WTC11 (cell line): Measurements from ENCODE around the gene IL1RAPL2. TPM values are rescaled to one million over a fixed set of nuclear protein-coding genes. Genes with fewer than 3 reads are reported as not detected.

Experiments
- ATAC-seq: fragments of 200-7000 bp; cut with Tn5 transposase; 2 replicates; pipeline ENCODE4 v1.10.0; 2021; ENCODE audit warnings: mild to moderate bottlenecking, moderate library complexity
- CTCF ChIA-PET: fragments of 300-600 bp; sonication (Branson Sonifier 250); formaldehyde crosslinking; loops from one replicate; lab custom pipeline; 2021; ENCODE audit warnings: antibody characterized with exemption; lab: Charles Lee
- POLR2A ChIA-PET: fragments of 350-600 bp; sonication (Branson Sonifier 250); formaldehyde crosslinking; loops from one replicate; lab custom pipeline; 2021; ENCODE audit warnings: antibody characterized with exemption; lab: Charles Lee
- DNase-seq: peaks from one replicate; pipeline ENCODE4 v3.0.0; 2021; ENCODE audit warnings: low spot score
- H3K27ac Mint-ChIP-seq: 2 replicates; pipeline ENCODE4 v1.8.0; 2021; ENCODE audit warnings: mixed read lengths
- H3K27me3 Mint-ChIP-seq: 2 replicates; pipeline ENCODE4 v1.8.0; 2021; ENCODE audit warnings: low read depth, mild to moderate bottlenecking, moderate library complexity, mixed read lengths
- H3K36me3 Mint-ChIP-seq: 2 replicates; pipeline ENCODE4 v1.8.0; 2021; ENCODE audit warnings: mixed read lengths
- H3K4me1 Mint-ChIP-seq: 2 replicates; pipeline ENCODE4 v1.8.0; 2022; ENCODE audit warnings: mixed read lengths
- H3K4me3 Mint-ChIP-seq: 2 replicates; pipeline ENCODE4 v1.8.0; 2021; ENCODE audit warnings: mild to moderate bottlenecking, moderate library complexity, mixed read lengths
- H3K9me3 Mint-ChIP-seq: 2 replicates; pipeline ENCODE4 v1.8.0; 2021; ENCODE audit warnings: mixed read lengths
- CREM ChIP-seq: sonication (generic); formaldehyde crosslinking; IDR thresholded peaks from 2 replicates; pipeline ENCODE4 v1.8.1; 2022; ENCODE audit warnings: mild to moderate bottlenecking, missing genetic modification reagents, moderate library complexity
- ELF4 ChIP-seq: sonication (generic); formaldehyde crosslinking; IDR thresholded peaks from 2 replicates; pipeline ENCODE4 v1.8.1; 2022; ENCODE audit warnings: low read depth, mild to moderate bottlenecking, moderate library complexity, missing genetic modification reagents
- EMX1 ChIP-seq: fragments of 250-450 bp; sonication (Bioruptor Pico); IDR thresholded peaks from 2 replicates; pipeline ENCODE4 v1.8.0; 2021; ENCODE audit warnings: mild to moderate bottlenecking
- FOXP1 ChIP-seq: sonication (generic); formaldehyde crosslinking; IDR thresholded peaks from 2 replicates; pipeline ENCODE4 v1.8.0; 2022; ENCODE audit warnings: missing genetic modification reagents, mild to moderate bottlenecking, moderate library complexity, borderline replicate concordance
- GABPB1 ChIP-seq: sonication (generic); formaldehyde crosslinking; IDR thresholded peaks from 2 replicates; pipeline ENCODE4 v1.8.1; 2023; ENCODE audit warnings: mild to moderate bottlenecking, missing genetic modification reagents
- JUN ChIP-seq: sonication (generic); formaldehyde crosslinking; IDR thresholded peaks from 2 replicates; pipeline ENCODE4 v1.8.0; 2023; ENCODE audit warnings: mild to moderate bottlenecking, missing genetic modification reagents
- NFATC4 ChIP-seq: fragments of 250-450 bp; sonication (Bioruptor Pico); IDR thresholded peaks from 2 replicates; pipeline ENCODE4 v1.9.0; 2021; ENCODE audit warnings: mild to moderate bottlenecking
- NFYB ChIP-seq: sonication (generic); formaldehyde crosslinking; conservative IDR thresholded peaks from 2 replicates; pipeline ENCODE4 v1.8.0; 2022; ENCODE audit warnings: low read depth, missing genetic modification reagents
- NR1H2 ChIP-seq: sonication (generic); formaldehyde crosslinking; IDR thresholded peaks from 2 replicates; pipeline ENCODE4 v1.9.0; 2021; ENCODE audit warnings: mild to moderate bottlenecking, moderate library complexity, missing genetic modification reagents
- OVOL2 ChIP-seq: fragments of 250-450 bp; sonication (Bioruptor Pico); IDR thresholded peaks from 2 replicates; pipeline ENCODE4 v1.9.0; 2021; ENCODE audit warnings: mild to moderate bottlenecking, borderline replicate concordance
- ZBTB21 ChIP-seq: sonication (generic); formaldehyde crosslinking; IDR thresholded peaks from 2 replicates; pipeline ENCODE4 v1.8.1; 2023; ENCODE audit warnings: mild to moderate bottlenecking, missing genetic modification reagents, borderline replicate concordance
- ZNF138 ChIP-seq: sonication (generic); formaldehyde crosslinking; conservative IDR thresholded peaks from 2 replicates; pipeline ENCODE4 v1.8.1; 2022; ENCODE audit warnings: mild to moderate bottlenecking, moderate library complexity, missing genetic modification reagents
- ZNF232 ChIP-seq: sonication (generic); formaldehyde crosslinking; IDR thresholded peaks from 2 replicates; pipeline ENCODE4 v1.8.0; 2022; ENCODE audit warnings: mild to moderate bottlenecking, missing genetic modification reagents
- ZNF317 ChIP-seq: sonication (generic); formaldehyde crosslinking; IDR thresholded peaks from 2 replicates; pipeline ENCODE4 v1.8.1; 2023; ENCODE audit warnings: low read depth, mild to moderate bottlenecking, moderate library complexity, missing genetic modification reagents, borderline replicate concordance
- ZNF396 ChIP-seq: fragments of 250-450 bp; sonication (Bioruptor Pico); IDR thresholded peaks from 2 replicates; pipeline ENCODE4 v1.8.0; 2021; ENCODE audit warnings: mild to moderate bottlenecking, moderate library complexity, borderline replicate concordance
- total RNA-seq: library from RNA; stranded (reverse); gene quantifications from 3 replicates; pipeline ENCODE4 v1.2.3, GENCODE V29; 2021
- TF ChIP-seq, protein P1 (sequence below): sonication (generic); formaldehyde crosslinking; IDR thresholded peaks from 2 replicates; pipeline ENCODE4 v1.8.0; 2023; ENCODE audit warnings: mild to moderate bottlenecking, missing genetic modification reagents
- TF ChIP-seq, protein P2 (sequence below): fragments of 250-450 bp; sonication (Bioruptor Pico); IDR thresholded peaks from 2 replicates; pipeline ENCODE4 v1.9.0; 2021; ENCODE audit warnings: mild to moderate bottlenecking, borderline replicate concordance
- TF ChIP-seq, protein P3 (sequence below): sonication (generic); formaldehyde crosslinking; IDR thresholded peaks from 2 replicates; pipeline ENCODE4 v1.8.1; 2023; ENCODE audit warnings: mild to moderate bottlenecking, missing genetic modification reagents, moderate library complexity
- TF ChIP-seq, protein P4 (sequence below): sonication (generic); formaldehyde crosslinking; IDR thresholded peaks from 2 replicates; pipeline ENCODE4 v1.8.1; 2023; ENCODE audit warnings: mild to moderate bottlenecking, missing genetic modification reagents
- TF ChIP-seq, protein P5 (sequence below): fragments of 250-450 bp; sonication (Bioruptor Pico); IDR thresholded peaks from 2 replicates; pipeline ENCODE4 v1.9.0; 2021; ENCODE audit warnings: mild to moderate bottlenecking
- TF ChIP-seq, protein P6 (sequence below): sonication (generic); formaldehyde crosslinking; conservative IDR thresholded peaks from 2 replicates; pipeline ENCODE4 v1.8.1; 2022; ENCODE audit warnings: mild to moderate bottlenecking, missing genetic modification reagents
- TF ChIP-seq, protein P7 (sequence below): sonication (generic); formaldehyde crosslinking; IDR thresholded peaks from 2 replicates; pipeline ENCODE4 v1.8.0; 2022; ENCODE audit warnings: mild to moderate bottlenecking, missing genetic modification reagents

The IL1RAPL2 gene
- total RNA-seq, 1 experiment from 2014 or later, result 0.09 TPM

DNA sequence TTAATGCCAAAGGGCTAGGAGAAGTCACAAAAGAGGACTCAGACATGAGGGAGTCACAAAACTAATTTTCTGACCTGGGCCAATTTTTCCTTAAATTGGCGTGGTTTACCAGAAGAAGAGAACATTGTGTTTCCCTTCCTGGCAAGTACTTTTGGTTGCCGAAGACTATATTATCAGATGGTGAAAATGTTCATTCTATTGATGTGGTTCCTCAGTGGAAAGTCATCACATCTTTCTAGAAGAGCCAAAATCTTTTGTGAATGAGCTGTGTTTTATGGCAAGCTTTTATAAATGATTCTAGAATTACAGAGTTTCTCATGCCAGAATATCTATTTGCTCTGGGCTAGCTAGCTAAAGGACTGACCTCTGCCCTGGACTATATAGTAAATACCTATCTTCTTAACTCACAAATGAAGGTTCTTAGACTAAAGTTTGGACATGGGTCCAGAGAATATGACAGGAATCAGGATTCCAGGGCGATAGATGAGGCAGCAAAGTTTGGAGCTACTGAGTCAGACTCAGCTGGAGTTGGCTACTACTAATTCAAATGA is 288.9 kb downstream of the IL1RAPL2 start:
- Mint-ChIP-seq H3K27ac (no peak overlapping the region), H3K9me3 (no peaks in the 10 kb centered on the region), H3K4me1 (peaks cover 24% of the 10 kb centered on the region), H3K4me3 (no peak overlapping the region), H3K27me3 (no peaks in the 10 kb centered on the region), H3K36me3 (no peaks in the 10 kb centered on the region)
- DNase-seq (no peak), ATAC-seq (no peak)
- CTCF ChIA-PET, result no interaction called here
- TF ChIP-seq, protein P1, sequence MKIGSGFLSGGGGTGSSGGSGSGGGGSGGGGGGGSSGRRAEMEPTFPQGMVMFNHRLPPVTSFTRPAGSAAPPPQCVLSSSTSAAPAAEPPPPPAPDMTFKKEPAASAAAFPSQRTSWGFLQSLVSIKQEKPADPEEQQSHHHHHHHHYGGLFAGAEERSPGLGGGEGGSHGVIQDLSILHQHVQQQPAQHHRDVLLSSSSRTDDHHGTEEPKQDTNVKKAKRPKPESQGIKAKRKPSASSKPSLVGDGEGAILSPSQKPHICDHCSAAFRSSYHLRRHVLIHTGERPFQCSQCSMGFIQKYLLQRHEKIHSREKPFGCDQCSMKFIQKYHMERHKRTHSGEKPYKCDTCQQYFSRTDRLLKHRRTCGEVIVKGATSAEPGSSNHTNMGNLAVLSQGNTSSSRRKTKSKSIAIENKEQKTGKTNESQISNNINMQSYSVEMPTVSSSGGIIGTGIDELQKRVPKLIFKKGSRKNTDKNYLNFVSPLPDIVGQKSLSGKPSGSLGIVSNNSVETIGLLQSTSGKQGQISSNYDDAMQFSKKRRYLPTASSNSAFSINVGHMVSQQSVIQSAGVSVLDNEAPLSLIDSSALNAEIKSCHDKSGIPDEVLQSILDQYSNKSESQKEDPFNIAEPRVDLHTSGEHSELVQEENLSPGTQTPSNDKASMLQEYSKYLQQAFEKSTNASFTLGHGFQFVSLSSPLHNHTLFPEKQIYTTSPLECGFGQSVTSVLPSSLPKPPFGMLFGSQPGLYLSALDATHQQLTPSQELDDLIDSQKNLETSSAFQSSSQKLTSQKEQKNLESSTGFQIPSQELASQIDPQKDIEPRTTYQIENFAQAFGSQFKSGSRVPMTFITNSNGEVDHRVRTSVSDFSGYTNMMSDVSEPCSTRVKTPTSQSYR (CRISPR knock-in tag), result no peak
- TF ChIP-seq NFATC4 (CRISPR knock-in tag) (no peak), ZBTB21 (no peak), GABPB1 (CRISPR knock-in tag) (no peak), ZNF317 (CRISPR knock-in tag) (no peak), NR1H2 (no peak), CREM (CRISPR knock-in tag) (no peak), ZNF138 (CRISPR knock-in tag) (no peak), NFYB (no peak)
- TF ChIP-seq, protein P2, sequence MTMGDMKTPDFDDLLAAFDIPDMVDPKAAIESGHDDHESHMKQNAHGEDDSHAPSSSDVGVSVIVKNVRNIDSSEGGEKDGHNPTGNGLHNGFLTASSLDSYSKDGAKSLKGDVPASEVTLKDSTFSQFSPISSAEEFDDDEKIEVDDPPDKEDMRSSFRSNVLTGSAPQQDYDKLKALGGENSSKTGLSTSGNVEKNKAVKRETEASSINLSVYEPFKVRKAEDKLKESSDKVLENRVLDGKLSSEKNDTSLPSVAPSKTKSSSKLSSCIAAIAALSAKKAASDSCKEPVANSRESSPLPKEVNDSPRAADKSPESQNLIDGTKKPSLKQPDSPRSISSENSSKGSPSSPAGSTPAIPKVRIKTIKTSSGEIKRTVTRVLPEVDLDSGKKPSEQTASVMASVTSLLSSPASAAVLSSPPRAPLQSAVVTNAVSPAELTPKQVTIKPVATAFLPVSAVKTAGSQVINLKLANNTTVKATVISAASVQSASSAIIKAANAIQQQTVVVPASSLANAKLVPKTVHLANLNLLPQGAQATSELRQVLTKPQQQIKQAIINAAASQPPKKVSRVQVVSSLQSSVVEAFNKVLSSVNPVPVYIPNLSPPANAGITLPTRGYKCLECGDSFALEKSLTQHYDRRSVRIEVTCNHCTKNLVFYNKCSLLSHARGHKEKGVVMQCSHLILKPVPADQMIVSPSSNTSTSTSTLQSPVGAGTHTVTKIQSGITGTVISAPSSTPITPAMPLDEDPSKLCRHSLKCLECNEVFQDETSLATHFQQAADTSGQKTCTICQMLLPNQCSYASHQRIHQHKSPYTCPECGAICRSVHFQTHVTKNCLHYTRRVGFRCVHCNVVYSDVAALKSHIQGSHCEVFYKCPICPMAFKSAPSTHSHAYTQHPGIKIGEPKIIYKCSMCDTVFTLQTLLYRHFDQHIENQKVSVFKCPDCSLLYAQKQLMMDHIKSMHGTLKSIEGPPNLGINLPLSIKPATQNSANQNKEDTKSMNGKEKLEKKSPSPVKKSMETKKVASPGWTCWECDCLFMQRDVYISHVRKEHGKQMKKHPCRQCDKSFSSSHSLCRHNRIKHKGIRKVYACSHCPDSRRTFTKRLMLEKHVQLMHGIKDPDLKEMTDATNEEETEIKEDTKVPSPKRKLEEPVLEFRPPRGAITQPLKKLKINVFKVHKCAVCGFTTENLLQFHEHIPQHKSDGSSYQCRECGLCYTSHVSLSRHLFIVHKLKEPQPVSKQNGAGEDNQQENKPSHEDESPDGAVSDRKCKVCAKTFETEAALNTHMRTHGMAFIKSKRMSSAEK, result no peak
- TF ChIP-seq, protein P3, sequence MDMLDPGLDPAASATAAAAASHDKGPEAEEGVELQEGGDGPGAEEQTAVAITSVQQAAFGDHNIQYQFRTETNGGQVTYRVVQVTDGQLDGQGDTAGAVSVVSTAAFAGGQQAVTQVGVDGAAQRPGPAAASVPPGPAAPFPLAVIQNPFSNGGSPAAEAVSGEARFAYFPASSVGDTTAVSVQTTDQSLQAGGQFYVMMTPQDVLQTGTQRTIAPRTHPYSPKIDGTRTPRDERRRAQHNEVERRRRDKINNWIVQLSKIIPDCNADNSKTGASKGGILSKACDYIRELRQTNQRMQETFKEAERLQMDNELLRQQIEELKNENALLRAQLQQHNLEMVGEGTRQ, result no peak
- TF ChIP-seq, protein P4, sequence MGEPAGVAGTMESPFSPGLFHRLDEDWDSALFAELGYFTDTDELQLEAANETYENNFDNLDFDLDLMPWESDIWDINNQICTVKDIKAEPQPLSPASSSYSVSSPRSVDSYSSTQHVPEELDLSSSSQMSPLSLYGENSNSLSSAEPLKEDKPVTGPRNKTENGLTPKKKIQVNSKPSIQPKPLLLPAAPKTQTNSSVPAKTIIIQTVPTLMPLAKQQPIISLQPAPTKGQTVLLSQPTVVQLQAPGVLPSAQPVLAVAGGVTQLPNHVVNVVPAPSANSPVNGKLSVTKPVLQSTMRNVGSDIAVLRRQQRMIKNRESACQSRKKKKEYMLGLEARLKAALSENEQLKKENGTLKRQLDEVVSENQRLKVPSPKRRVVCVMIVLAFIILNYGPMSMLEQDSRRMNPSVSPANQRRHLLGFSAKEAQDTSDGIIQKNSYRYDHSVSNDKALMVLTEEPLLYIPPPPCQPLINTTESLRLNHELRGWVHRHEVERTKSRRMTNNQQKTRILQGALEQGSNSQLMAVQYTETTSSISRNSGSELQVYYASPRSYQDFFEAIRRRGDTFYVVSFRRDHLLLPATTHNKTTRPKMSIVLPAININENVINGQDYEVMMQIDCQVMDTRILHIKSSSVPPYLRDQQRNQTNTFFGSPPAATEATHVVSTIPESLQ (CRISPR knock-in tag), result no peak
- POLR2A ChIA-PET, result no interaction called here

DNA sequence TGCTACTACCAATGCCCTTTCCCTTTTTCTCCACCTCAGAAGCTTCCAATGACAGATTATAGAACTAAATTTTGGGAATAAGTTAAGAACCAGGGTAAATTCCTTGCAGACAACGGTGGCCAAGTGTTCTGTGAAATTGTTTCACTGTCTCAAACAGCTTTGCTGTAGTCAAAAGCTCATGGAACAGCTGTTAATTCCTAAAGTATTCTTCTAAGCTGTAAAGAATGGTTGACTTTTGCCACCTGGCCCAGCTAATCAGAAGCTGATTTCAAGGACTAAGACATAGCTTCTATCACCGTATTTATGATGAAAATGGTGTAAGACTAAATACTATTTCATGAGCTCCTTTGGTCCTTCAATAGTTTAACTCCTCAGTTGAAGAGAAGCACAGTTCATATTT is 297.5 kb downstream of the IL1RAPL2 start:
- ChIA-PET CTCF (no interaction called here), POLR2A (no interaction called here)
- DNase-seq (no peak), ATAC-seq (no peak)
- H3K9me3 Mint-ChIP-seq, result no peaks in the 10 kb centered on the region
- no peak overlapping the region for H3K27ac Mint-ChIP-seq
- no peak overlapping the region for H3K4me3 Mint-ChIP-seq
- no peaks in the 10 kb centered on the region for H3K36me3 Mint-ChIP-seq
- no peaks in the 10 kb centered on the region for H3K4me1 Mint-ChIP-seq
- H3K27me3 Mint-ChIP-seq, result no peaks in the 10 kb centered on the region
- TF ChIP-seq FOXP1 (no peak), ZNF396 (CRISPR knock-in tag) (no peak), JUN (CRISPR knock-in tag) (no peak), ELF4 (CRISPR knock-in tag) (no peak), EMX1 (CRISPR knock-in tag) (no peak), OVOL2 (CRISPR knock-in tag) (no peak), ZNF232 (CRISPR knock-in tag) (no peak)
- TF ChIP-seq, protein P5, sequence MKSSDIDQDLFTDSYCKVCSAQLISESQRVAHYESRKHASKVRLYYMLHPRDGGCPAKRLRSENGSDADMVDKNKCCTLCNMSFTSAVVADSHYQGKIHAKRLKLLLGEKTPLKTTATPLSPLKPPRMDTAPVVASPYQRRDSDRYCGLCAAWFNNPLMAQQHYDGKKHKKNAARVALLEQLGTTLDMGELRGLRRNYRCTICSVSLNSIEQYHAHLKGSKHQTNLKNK (CRISPR knock-in tag), result no peak
- TF ChIP-seq, protein P6, sequence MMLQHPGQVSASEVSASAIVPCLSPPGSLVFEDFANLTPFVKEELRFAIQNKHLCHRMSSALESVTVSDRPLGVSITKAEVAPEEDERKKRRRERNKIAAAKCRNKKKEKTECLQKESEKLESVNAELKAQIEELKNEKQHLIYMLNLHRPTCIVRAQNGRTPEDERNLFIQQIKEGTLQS, result no peak
- TF ChIP-seq, protein P7, sequence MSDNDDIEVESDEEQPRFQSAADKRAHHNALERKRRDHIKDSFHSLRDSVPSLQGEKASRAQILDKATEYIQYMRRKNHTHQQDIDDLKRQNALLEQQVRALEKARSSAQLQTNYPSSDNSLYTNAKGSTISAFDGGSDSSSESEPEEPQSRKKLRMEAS, result no peak
- TF ChIP-seq, protein P1 (CRISPR knock-in tag), result no peak
